Activated naive CD8-positive, alpha-beta T cell treated with anti-CD3 and anti-CD28 coated beads, Interleukin-2, amount 50 U/mL, for 24 hours (primary cell): ENCODE data around the gene UBAC2.

Source experiments
- ATAC-seq: fragments of 150-1000 bp; cut with Tn5 transposase; one replicate; pipeline ENCODE4 v1.10.0; 2021
- DNase-seq: peaks from one replicate; pipeline ENCODE4 v3.0.0; 2021
- H3K27ac Mint-ChIP-seq: one replicate; pipeline ENCODE4 v1.8.0; 2021; ENCODE audit warnings: mild to moderate bottlenecking, mixed read lengths
- H3K27me3 Mint-ChIP-seq: one replicate; pipeline ENCODE4 v1.8.0; 2021; ENCODE audit warnings: mixed read lengths
- H3K36me3 Mint-ChIP-seq: one replicate; pipeline ENCODE4 v1.8.0; 2021; ENCODE audit warnings: low read depth, mixed read lengths
- H3K4me1 Mint-ChIP-seq: one replicate; pipeline ENCODE4 v1.8.0; 2021; ENCODE audit warnings: mixed read lengths
- H3K4me3 Mint-ChIP-seq: one replicate; pipeline ENCODE4 v1.8.0; 2021; ENCODE audit warnings: mild to moderate bottlenecking, moderate library complexity, mixed read lengths
- H3K9me3 Mint-ChIP-seq: one replicate; pipeline ENCODE4 v1.8.0; 2021; ENCODE audit warnings: mixed read lengths

UBAC2 gene

GRCh38 chr13:99289271-99289670 is 88.6 kb downstream of the UBAC2 start:
- no peaks in the 10 kb centered on the region for H3K9me3 Mint-ChIP-seq
- no peaks in the 10 kb centered on the region for H3K27me3 Mint-ChIP-seq
- no peak for DNase-seq
- peaks cover 59% of the 10 kb centered on the region for H3K36me3 Mint-ChIP-seq
- no peak for ATAC-seq
- H3K4me3 Mint-ChIP-seq, result peak overlapping the region; percentile 24
- peak overlapping the region; percentile 91 for H3K27ac Mint-ChIP-seq
- H3K4me1 Mint-ChIP-seq, result peaks cover 92% of the 10 kb centered on the region

GRCh38 chr13:99289674-99290337 is 89.2 kb downstream of the UBAC2 start:
- Mint-ChIP-seq H3K36me3 (peaks cover 59% of the 10 kb centered on the region), H3K4me3 (peak overlapping the region; percentile 10)
- DNase-seq, result peak; percentile 57

GRCh38 chr13:99290894-99291293 is 90.2 kb downstream of the UBAC2 start:
- peak; percentile 31 for ATAC-seq
- H3K27ac Mint-ChIP-seq, result peak overlapping the region; percentile 91

More at GRCh38 chr13:99289674-99290337, 89.2 kb downstream of the UBAC2 start:
- Mint-ChIP-seq H3K9me3 (no peaks in the 10 kb centered on the region), H3K27me3 (no peaks in the 10 kb centered on the region), H3K27ac (peak overlapping the region; percentile 91), H3K4me1 (peaks cover 90% of the 10 kb centered on the region)
- ATAC-seq, result peak; percentile 77

GRCh38 chr13:99293178-99293577 is 92.5 kb downstream of the UBAC2 start:
- no peak for DNase-seq
- peaks cover 64% of the 10 kb centered on the region for H3K36me3 Mint-ChIP-seq
- H3K27ac Mint-ChIP-seq, result peak overlapping the region; percentile 8
- no peak overlapping the region for H3K4me3 Mint-ChIP-seq
- H3K4me1 Mint-ChIP-seq, result peaks cover 92% of the 10 kb centered on the region
- H3K9me3 Mint-ChIP-seq, result no peaks in the 10 kb centered on the region
- no peak for ATAC-seq
- H3K27me3 Mint-ChIP-seq, result no peaks in the 10 kb centered on the region

More at GRCh38 chr13:99290894-99291293, 90.2 kb downstream of the UBAC2 start:
- Mint-ChIP-seq H3K4me1 (peaks cover 90% of the 10 kb centered on the region), H3K4me3 (no peak overlapping the region), H3K9me3 (no peaks in the 10 kb centered on the region), H3K27me3 (no peaks in the 10 kb centered on the region), H3K36me3 (peaks cover 65% of the 10 kb centered on the region)
- DNase-seq, result no peak

GRCh38 chr13:99294198-99294597 is 93.5 kb downstream of the UBAC2 start:
- Mint-ChIP-seq H3K27ac (no peak overlapping the region), H3K9me3 (no peaks in the 10 kb centered on the region), H3K4me1 (peaks cover 91% of the 10 kb centered on the region), H3K4me3 (no peak overlapping the region), H3K27me3 (no peaks in the 10 kb centered on the region), H3K36me3 (peaks cover 65% of the 10 kb centered on the region)
- ATAC-seq (no peak), DNase-seq (no peak)

- Mint-ChIP-seq H3K9me3 (no peaks in the 10 kb centered on the region), H3K36me3 (peaks cover 65% of the 10 kb centered on the region), H3K27me3 (no peaks in the 10 kb centered on the region), H3K27ac (peak overlapping the region; percentile 70), H3K4me1 (peaks cover 90% of the 10 kb centered on the region), H3K4me3 (no peak overlapping the region)
- DNase-seq, result no peak
- no peak for ATAC-seq
These were observed 94.3 kb downstream of the UBAC2 start for GRCh38 chr13:99294958-99295357.

GRCh38 chr13:99295488-99296252 is 95.0 kb downstream of the UBAC2 start:
- Mint-ChIP-seq H3K27me3 (no peaks in the 10 kb centered on the region), H3K9me3 (no peaks in the 10 kb centered on the region), H3K36me3 (peaks cover 60% of the 10 kb centered on the region), H3K4me1 (peaks cover 90% of the 10 kb centered on the region), H3K4me3 (peak overlapping the region; percentile 36), H3K27ac (peak overlapping the region; percentile 70)
- ATAC-seq (no peak), DNase-seq (no peak)

GRCh38 chr13:99296398-99296797 is 95.7 kb downstream of the UBAC2 start:
- peak overlapping the region; percentile 79 for H3K27ac Mint-ChIP-seq
- H3K9me3 Mint-ChIP-seq, result no peaks in the 10 kb centered on the region
- H3K36me3 Mint-ChIP-seq, result peaks cover 59% of the 10 kb centered on the region
- H3K4me1 Mint-ChIP-seq, result peaks cover 86% of the 10 kb centered on the region
- peak overlapping the region; percentile 57 for H3K4me3 Mint-ChIP-seq
- ATAC-seq (peak; percentile 66), DNase-seq (no peak)
- H3K27me3 Mint-ChIP-seq, result no peaks in the 10 kb centered on the region

GRCh38 chr13:99297331-99297730 is 96.7 kb downstream of the UBAC2 start:
- peak; percentile 47 for ATAC-seq
- Mint-ChIP-seq H3K4me1 (peaks cover 87% of the 10 kb centered on the region), H3K36me3 (peaks cover 58% of the 10 kb centered on the region), H3K9me3 (no peaks in the 10 kb centered on the region), H3K27me3 (no peaks in the 10 kb centered on the region), H3K27ac (peak overlapping the region; percentile 79), H3K4me3 (peak overlapping the region; percentile 57)
- no peak for DNase-seq

GRCh38 chr13:99298056-99298455 is 97.4 kb downstream of the UBAC2 start:
- Mint-ChIP-seq H3K9me3 (no peaks in the 10 kb centered on the region), H3K36me3 (peaks cover 56% of the 10 kb centered on the region), H3K4me1 (peaks cover 90% of the 10 kb centered on the region), H3K27ac (peak overlapping the region; percentile 79), H3K27me3 (no peaks in the 10 kb centered on the region), H3K4me3 (peak overlapping the region; percentile 57)
- DNase-seq (no peak), ATAC-seq (no peak)

GRCh38 chr13:99299256-99299919 is 98.7 kb downstream of the UBAC2 start:
- H3K9me3 Mint-ChIP-seq, result no peaks in the 10 kb centered on the region
- peaks cover 90% of the 10 kb centered on the region for H3K4me1 Mint-ChIP-seq
- H3K27ac Mint-ChIP-seq, result peak overlapping the region; percentile 85
- DNase-seq (no peak), ATAC-seq (no peak)
- H3K36me3 Mint-ChIP-seq, result peaks cover 56% of the 10 kb centered on the region
- H3K27me3 Mint-ChIP-seq, result no peaks in the 10 kb centered on the region
- peak overlapping the region; percentile 45 for H3K4me3 Mint-ChIP-seq

GRCh38 chr13:99299920-99300341 is 99.3 kb downstream of the UBAC2 start:
- Mint-ChIP-seq H3K27me3 (no peaks in the 10 kb centered on the region), H3K9me3 (no peaks in the 10 kb centered on the region), H3K36me3 (peaks cover 57% of the 10 kb centered on the region), H3K27ac (peak overlapping the region; percentile 68), H3K4me3 (peak overlapping the region; percentile 45), H3K4me1 (peaks cover 91% of the 10 kb centered on the region)
- ATAC-seq, result no peak
- DNase-seq, result no peak

GRCh38 chr13:99301056-99301838 is 100.6 kb downstream of the UBAC2 start:
- Mint-ChIP-seq H3K4me1 (peaks cover 86% of the 10 kb centered on the region), H3K27me3 (no peaks in the 10 kb centered on the region), H3K9me3 (no peaks in the 10 kb centered on the region), H3K36me3 (peaks cover 56% of the 10 kb centered on the region), H3K27ac (peak overlapping the region; percentile 68), H3K4me3 (no peak overlapping the region)
- no peak for DNase-seq
- no peak for ATAC-seq
